Stimulated activated CD4-positive, alpha-beta T cell treated with anti-CD3 and anti-CD28 coated beads, TNF-alpha, amount 100 ng/mL, for 48 hours (primary cell): ENCODE measurements around the gene YBEY.
"Not testable (repeated sequence)": the region's sequence is repeated elsewhere in the genome, so short reads cannot be mapped to it uniquely, and the experiment has no call there.

Source experiments
- DNase-seq, 3 donors: peaks; one replicate each; pipeline ENCODE4 v3.0.0-alpha.2; 2020; ENCODE audit warnings: low read depth in 3 of 3

The YBEY gene

GRCh38 chr21:46285761-46286647 is at the start of gene YBEY:
YBEY (plus strand) TSS chr21:46286342; CDS start chr21:46286914, 572 bp downstream.
- peak; percentile 75 to 83 (median 77) for DNase-seq

GRCh38 chr21:46237474-46237873 is 48.7 kb upstream of the YBEY start:
- no peak for DNase-seq

- DNase-seq: no peak
Measured at GRCh38 chr21:46239817-46240325, 46.3 kb upstream of the YBEY start.

- not testable (repeated sequence) for DNase-seq
Measured at GRCh38 chr21:46241577-46241976, 44.6 kb upstream of the YBEY start.

GRCh38 chr21:46243325-46243724 is 42.8 kb upstream of the YBEY start:
- DNase-seq: no peak

- no peak for DNase-seq
Measured at GRCh38 chr21:46243960-46244361, 42.2 kb upstream of the YBEY start.

GRCh38 chr21:46244602-46245001 is 41.5 kb upstream of the YBEY start:
- no peak for DNase-seq

GRCh38 chr21:46245213-46245915 is 40.8 kb upstream of the YBEY start:
- DNase-seq: no peak

- DNase-seq: no peak
Measured at GRCh38 chr21:46246345-46246744, 39.8 kb upstream of the YBEY start.

- DNase-seq: no peak
Measured at GRCh38 chr21:46247699-46248421, 38.3 kb upstream of the YBEY start.

GRCh38 chr21:46248422-46248782 is 37.7 kb upstream of the YBEY start:
- no peak for DNase-seq

GRCh38 chr21:46248827-46249226 is 37.3 kb upstream of the YBEY start:
- no peak for DNase-seq

- DNase-seq: no peak
Measured at GRCh38 chr21:46250146-46250725, 35.9 kb upstream of the YBEY start.

- no peak for DNase-seq
Measured at GRCh38 chr21:46252840-46253239, 33.3 kb upstream of the YBEY start.

GRCh38 chr21:46253610-46254124 is 32.5 kb upstream of the YBEY start:
- DNase-seq: peak; percentile 15 to 44 (median 30)

- DNase-seq: no peak
Measured at GRCh38 chr21:46254208-46254975, 31.8 kb upstream of the YBEY start.

- DNase-seq: no peak
Measured at GRCh38 chr21:46255166-46255565, 31.0 kb upstream of the YBEY start.

- no peak for DNase-seq
Measured at GRCh38 chr21:46255758-46256337, 30.3 kb upstream of the YBEY start.

GRCh38 chr21:46256501-46256994 is 29.6 kb upstream of the YBEY start:
- no peak for DNase-seq

GRCh38 chr21:46264046-46264689 is 22.0 kb upstream of the YBEY start:
- no peak for DNase-seq
